Measurements from ENCODE around the gene NXPH2.
"Not testable (repeated sequence)": the region's sequence is repeated elsewhere in the genome, so short reads cannot be mapped to it uniquely, and the experiment has no call there.

NXPH2 gene

DNA sequence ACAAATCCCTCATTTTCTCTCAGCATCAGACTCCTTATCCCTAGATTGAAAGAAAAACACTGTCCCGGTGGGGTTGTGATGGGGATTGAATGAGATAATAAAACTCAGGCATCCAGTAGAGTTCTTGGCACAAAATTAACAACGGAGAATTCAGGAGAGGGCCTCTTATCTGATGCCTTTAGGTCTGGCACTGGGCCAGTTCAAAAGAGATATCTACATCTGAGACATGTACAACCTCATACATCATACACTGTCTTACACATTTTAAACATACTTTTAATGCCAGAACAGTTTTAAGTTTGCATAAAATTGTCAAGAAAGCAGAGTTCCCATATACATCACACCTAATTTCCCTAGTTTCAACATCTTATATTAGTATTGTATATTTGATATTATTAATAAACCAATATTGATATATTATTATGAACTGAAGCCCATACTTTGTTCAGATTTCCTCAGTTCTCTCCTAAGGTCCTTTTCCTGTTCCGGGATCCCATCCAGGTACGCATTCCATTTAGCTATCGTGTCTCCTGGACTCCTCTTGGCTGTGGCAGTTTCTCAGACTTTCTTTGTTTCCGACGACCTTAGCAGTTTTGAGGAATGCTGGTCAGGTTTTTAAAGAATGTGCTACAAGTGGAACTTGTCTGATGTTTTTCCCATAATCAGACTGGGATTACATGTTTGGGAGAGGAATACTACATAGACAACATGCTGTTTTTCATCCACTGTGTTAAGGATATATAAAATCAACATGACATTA is 27.8 kb downstream of the NXPH2 start:
- no peak overlapping the region for H3K27ac ChIP-seq (ENCODE audit: low read length)
- H3K4me1 ChIP-seq (ENCODE audit: control insufficient read depth in 1 of 2, insufficient read depth in 2 of 2, low read length in 2 of 2) = no peaks in the 10 kb centered on the region
- H3K4me3 ChIP-seq (ENCODE audit: low read depth in 1 of 2, low read length in 2 of 2) = no peak overlapping the region
- H3K9me3 ChIP-seq (ENCODE audit: control insufficient read depth in 1 of 2, low read length in 2 of 2) = peaks cover 0 to 2% of the 10 kb centered on the region in 2 donors
- H3K27me3 ChIP-seq (ENCODE audit: low read depth, low read length) = no peaks in the 10 kb centered on the region
- H3K36me3 ChIP-seq (ENCODE audit: control insufficient read depth in 1 of 2, insufficient read depth in 2 of 2, low read length in 2 of 2) = no peaks in the 10 kb centered on the region

DNA sequence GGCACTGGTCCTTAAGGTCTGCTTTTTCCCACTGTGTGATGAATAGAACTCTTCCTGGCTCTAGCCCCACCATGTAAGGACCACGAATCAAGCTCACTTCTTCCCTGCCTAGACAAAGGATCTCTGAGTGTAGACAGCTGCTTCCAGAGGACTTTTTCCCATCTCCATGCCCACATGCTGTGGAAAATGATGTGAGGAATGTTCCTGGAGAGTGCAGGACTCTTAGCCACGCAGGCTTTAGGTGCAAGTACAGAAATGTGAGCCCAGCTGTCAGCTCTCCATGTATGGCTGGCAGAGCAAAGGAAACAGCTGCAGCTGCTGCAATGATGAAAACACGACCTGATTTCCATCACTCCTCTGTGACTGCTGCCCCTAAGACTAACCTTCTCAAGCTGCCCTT is 35.5 kb downstream of the NXPH2 start:
- H3K9me3 ChIP-seq (ENCODE audit: control insufficient read depth in 1 of 2, low read length in 2 of 2) = no peaks in the 10 kb centered on the region
- H3K4me3 ChIP-seq (ENCODE audit: low read depth in 1 of 2, low read length in 2 of 2) = no peak overlapping the region
- no peaks in the 10 kb centered on the region for H3K27me3 ChIP-seq (ENCODE audit: low read depth, low read length)
- no peak overlapping the region for H3K27ac ChIP-seq (ENCODE audit: low read length)
- H3K4me1 ChIP-seq (ENCODE audit: control insufficient read depth in 1 of 2, insufficient read depth in 2 of 2, low read length in 2 of 2) = no peaks in the 10 kb centered on the region
- no peaks in the 10 kb centered on the region for H3K36me3 ChIP-seq (ENCODE audit: control insufficient read depth in 1 of 2, insufficient read depth in 2 of 2, low read length in 2 of 2)

DNA sequence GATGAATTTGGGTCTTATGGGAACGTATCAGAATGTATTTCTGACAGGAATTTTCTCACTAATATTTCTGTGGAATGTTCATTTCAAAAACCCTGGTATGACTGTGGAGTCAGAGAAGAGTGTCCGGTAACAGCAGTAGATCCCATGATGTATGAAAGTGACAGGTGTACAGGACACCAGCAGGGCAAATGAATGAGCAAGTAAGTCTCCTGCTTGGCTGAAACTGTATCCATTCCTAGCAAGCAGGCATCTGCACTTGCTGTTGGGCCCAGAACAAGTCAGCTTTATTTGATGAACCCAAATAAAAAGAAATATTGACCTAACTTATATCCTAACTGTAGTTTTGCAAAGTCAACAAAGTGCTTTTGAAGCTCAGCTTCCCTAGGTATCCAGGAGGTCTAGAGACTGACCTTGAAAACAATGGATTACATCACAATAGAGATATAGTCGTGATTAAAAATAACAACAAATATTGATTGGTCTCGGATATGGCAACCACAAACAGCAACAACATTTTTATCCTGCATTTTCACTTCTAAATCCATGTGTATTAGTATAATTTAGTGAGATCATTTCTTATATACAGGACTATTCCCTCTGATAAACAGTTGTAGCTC is 37.6 kb downstream of the NXPH2 start:
- H3K9me3 ChIP-seq (ENCODE audit: control insufficient read depth in 1 of 2, low read length in 2 of 2) = no peaks in the 10 kb centered on the region
- no peaks in the 10 kb centered on the region for H3K4me1 ChIP-seq (ENCODE audit: control insufficient read depth in 1 of 2, insufficient read depth in 2 of 2, low read length in 2 of 2)
- H3K4me3 ChIP-seq (ENCODE audit: low read depth in 1 of 2, low read length in 2 of 2) = no peak overlapping the region
- H3K27me3 ChIP-seq (ENCODE audit: low read depth, low read length) = no peaks in the 10 kb centered on the region
- no peaks in the 10 kb centered on the region for H3K36me3 ChIP-seq (ENCODE audit: control insufficient read depth in 1 of 2, insufficient read depth in 2 of 2, low read length in 2 of 2)
- no peak overlapping the region for H3K27ac ChIP-seq (ENCODE audit: low read length)

DNA sequence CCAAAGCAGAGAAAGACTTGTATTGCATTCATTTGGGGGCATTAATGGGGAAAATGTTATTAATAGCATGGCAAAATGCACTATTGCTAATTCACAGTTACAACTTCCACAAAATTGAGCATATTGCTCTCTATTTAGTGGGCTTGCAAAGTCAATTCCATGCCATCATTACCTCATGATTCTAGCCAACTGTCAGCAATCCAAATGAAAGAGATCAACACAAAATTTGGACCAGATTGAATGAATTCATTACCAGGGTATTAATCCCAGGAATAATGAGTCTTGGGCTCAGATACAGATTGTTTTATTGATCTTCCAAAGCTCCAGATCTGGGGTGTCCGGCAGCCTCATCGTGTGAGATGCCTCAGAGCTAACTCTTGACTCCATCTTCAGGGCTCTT is 38.3 kb downstream of the NXPH2 start:
- Histone ChIP-seq H3K4me1 (ENCODE audit: control insufficient read depth in 1 of 2, insufficient read depth in 2 of 2, low read length in 2 of 2) (no peaks in the 10 kb centered on the region), H3K27ac (ENCODE audit: low read length) (no peak overlapping the region), H3K9me3 (ENCODE audit: control insufficient read depth in 1 of 2, low read length in 2 of 2) (peaks cover 0 to under 1% of the 10 kb centered on the region in 2 donors), H3K27me3 (ENCODE audit: low read depth, low read length) (no peaks in the 10 kb centered on the region), H3K36me3 (ENCODE audit: control insufficient read depth in 1 of 2, insufficient read depth in 2 of 2, low read length in 2 of 2) (no peaks in the 10 kb centered on the region), H3K4me3 (ENCODE audit: low read depth in 1 of 2, low read length in 2 of 2) (no peak overlapping the region)

DNA sequence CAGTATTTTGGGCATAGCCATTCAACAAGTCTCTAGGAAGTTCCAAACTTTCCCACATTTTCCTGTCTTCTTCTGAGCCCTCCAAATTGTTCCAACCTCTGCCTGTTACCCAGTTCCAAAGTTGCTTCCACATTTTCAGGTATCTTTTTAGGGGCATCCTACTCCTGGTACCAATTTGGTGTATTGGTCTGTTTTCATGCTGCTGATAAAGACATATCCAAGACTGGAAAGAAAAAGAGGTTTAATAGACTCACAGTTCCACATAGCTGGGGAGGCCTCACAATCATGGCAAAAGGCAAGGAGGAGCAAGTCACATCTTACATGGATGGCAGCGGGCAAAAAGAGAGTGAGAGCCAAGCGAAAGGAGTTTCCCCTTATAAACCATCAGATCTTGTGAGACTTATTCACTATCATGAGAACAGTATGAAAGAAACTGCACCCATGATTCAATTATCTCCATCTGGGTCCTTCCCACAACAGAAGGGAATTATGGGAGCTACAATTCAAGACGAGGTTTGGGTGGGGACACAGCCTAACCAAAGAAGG is 43.1 kb downstream of the NXPH2 start:
- H3K9me3 ChIP-seq (ENCODE audit: control insufficient read depth in 1 of 2, low read length in 2 of 2); H3K4me3 ChIP-seq (ENCODE audit: low read depth in 1 of 2, low read length in 2 of 2); H3K27me3 ChIP-seq (ENCODE audit: low read depth, low read length); H3K27ac ChIP-seq (ENCODE audit: low read length); H3K36me3 ChIP-seq (ENCODE audit: control insufficient read depth in 1 of 2, insufficient read depth in 2 of 2, low read length in 2 of 2); H3K4me1 ChIP-seq (ENCODE audit: control insufficient read depth in 1 of 2, insufficient read depth in 2 of 2, low read length in 2 of 2): not testable (repeated sequence)

DNA sequence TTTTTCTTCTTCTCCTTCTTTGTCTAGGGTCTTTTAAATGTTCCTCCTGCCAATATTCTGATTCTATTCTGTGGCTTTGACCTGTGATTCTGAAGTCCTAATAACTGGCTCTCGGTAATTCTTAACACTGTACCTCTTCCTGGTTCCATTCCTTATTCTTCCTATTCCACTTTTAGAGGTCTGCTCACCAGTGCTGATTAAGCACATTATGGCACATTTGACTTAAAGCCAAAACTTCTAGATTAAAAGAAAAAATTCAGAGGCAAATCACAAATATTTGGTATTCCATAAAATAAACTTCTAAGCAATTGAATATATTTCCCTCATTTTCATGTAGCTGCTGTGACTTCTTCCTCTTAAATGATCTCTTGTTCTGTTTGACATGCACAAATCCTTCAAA is 47.5 kb downstream of the NXPH2 start:
- H3K9me3 ChIP-seq (ENCODE audit: control insufficient read depth in 1 of 2, low read length in 2 of 2) = peaks cover 0 to 9% of the 10 kb centered on the region in 2 donors
- H3K4me1 ChIP-seq (ENCODE audit: control insufficient read depth in 1 of 2, insufficient read depth in 2 of 2, low read length in 2 of 2) = no peaks in the 10 kb centered on the region
- no peaks in the 10 kb centered on the region for H3K36me3 ChIP-seq (ENCODE audit: control insufficient read depth in 1 of 2, insufficient read depth in 2 of 2, low read length in 2 of 2)
- H3K4me3 ChIP-seq (ENCODE audit: low read depth in 1 of 2, low read length in 2 of 2) = no peak overlapping the region
- H3K27ac ChIP-seq (ENCODE audit: low read length) = no peak overlapping the region
- H3K27me3 ChIP-seq (ENCODE audit: low read depth, low read length) = no peaks in the 10 kb centered on the region

DNA sequence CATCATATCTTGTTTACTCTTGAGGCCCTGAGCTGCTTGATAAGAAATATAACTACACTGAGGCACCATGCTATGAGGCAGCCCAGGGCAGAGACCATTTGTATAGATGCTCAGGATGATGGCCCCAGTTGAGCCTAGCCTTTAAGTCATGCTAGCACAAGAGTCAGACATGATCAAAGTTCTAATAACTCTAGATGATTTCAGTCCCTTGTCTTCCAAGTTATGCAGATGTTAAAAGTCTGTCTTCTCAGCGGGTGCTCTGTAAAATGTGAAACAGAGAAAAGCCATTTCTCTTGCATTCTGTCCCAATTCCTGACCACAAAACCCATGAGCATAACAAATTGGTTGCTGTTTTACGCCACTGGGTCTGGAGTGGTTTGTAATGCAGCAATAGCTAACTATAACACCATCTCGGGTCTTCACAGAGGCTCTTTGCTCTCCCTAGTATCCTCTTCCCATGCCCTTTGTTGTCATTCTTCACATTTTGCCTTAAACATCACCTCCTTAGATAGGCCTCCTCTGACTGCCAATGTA is 49.6 kb downstream of the NXPH2 start:
- no peak overlapping the region for H3K4me3 ChIP-seq (ENCODE audit: low read depth in 1 of 2, low read length in 2 of 2)
- no peak overlapping the region for H3K27ac ChIP-seq (ENCODE audit: low read length)
- no peaks in the 10 kb centered on the region for H3K9me3 ChIP-seq (ENCODE audit: control insufficient read depth in 1 of 2, low read length in 2 of 2)
- H3K36me3 ChIP-seq (ENCODE audit: control insufficient read depth in 1 of 2, insufficient read depth in 2 of 2, low read length in 2 of 2) = no peaks in the 10 kb centered on the region
- H3K27me3 ChIP-seq (ENCODE audit: low read depth, low read length) = no peaks in the 10 kb centered on the region
- no peaks in the 10 kb centered on the region for H3K4me1 ChIP-seq (ENCODE audit: control insufficient read depth in 1 of 2, insufficient read depth in 2 of 2, low read length in 2 of 2)

DNA sequence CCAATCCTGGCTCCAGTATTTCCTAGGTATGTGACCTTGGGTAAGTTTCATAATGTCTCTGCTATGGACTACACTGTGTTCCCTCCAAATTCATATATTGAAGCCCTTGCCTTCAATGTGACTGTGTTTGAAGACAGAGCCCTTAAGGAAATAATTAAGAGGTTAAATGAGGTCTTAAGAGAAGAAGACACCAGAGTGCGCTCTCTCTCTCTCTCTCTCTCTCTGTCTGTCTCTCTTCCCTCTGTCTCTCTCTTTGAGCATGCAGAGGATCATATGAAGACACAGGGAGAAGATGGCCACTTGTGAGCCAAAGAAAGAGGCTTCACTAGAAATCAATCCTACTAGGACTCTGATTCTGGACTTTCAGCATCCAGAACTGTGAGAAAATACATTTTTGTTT is 52.2 kb downstream of the NXPH2 start:
- Histone ChIP-seq H3K9me3 (ENCODE audit: control insufficient read depth in 1 of 2, low read length in 2 of 2) (no peaks in the 10 kb centered on the region), H3K36me3 (ENCODE audit: control insufficient read depth in 1 of 2, insufficient read depth in 2 of 2, low read length in 2 of 2) (no peaks in the 10 kb centered on the region)

DNA sequence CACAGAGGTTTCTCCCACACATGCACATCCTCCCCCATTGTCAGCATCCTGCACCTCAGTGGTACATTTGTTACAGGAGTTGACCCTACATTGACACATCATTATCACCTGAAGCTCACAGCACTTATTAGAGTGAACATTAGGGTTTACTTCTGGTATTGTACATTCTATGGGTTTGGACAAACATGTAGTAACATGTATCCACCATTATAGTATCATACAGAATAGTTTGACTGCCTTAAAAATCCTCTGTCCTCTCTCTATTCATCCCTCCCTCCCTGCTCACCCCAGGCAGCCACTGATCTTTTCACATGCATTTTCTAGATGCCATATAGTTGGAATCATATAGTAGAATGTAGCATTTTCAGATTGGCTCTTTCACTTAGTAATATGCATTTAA is 53.5 kb downstream of the NXPH2 start:
- H3K36me3 ChIP-seq (ENCODE audit: control insufficient read depth in 1 of 2, insufficient read depth in 2 of 2, low read length in 2 of 2) = no peaks in the 10 kb centered on the region
- no peak overlapping the region for H3K4me3 ChIP-seq (ENCODE audit: low read depth in 1 of 2, low read length in 2 of 2)
- H3K27me3 ChIP-seq (ENCODE audit: low read depth, low read length) = no peaks in the 10 kb centered on the region
- H3K9me3 ChIP-seq (ENCODE audit: control insufficient read depth in 1 of 2, low read length in 2 of 2) = no peaks in the 10 kb centered on the region
- H3K4me1 ChIP-seq (ENCODE audit: control insufficient read depth in 1 of 2, insufficient read depth in 2 of 2, low read length in 2 of 2) = no peaks in the 10 kb centered on the region
- no peak overlapping the region for H3K27ac ChIP-seq (ENCODE audit: low read length)

More for the DNA sequence above, 52.2 kb downstream of the NXPH2 start:
- H3K27ac ChIP-seq (ENCODE audit: low read length) = no peak overlapping the region
- H3K27me3 ChIP-seq (ENCODE audit: low read depth, low read length) = no peaks in the 10 kb centered on the region
- H3K4me1 ChIP-seq (ENCODE audit: control insufficient read depth in 1 of 2, insufficient read depth in 2 of 2, low read length in 2 of 2) = no peaks in the 10 kb centered on the region
- no peak overlapping the region for H3K4me3 ChIP-seq (ENCODE audit: low read depth in 1 of 2, low read length in 2 of 2)

DNA sequence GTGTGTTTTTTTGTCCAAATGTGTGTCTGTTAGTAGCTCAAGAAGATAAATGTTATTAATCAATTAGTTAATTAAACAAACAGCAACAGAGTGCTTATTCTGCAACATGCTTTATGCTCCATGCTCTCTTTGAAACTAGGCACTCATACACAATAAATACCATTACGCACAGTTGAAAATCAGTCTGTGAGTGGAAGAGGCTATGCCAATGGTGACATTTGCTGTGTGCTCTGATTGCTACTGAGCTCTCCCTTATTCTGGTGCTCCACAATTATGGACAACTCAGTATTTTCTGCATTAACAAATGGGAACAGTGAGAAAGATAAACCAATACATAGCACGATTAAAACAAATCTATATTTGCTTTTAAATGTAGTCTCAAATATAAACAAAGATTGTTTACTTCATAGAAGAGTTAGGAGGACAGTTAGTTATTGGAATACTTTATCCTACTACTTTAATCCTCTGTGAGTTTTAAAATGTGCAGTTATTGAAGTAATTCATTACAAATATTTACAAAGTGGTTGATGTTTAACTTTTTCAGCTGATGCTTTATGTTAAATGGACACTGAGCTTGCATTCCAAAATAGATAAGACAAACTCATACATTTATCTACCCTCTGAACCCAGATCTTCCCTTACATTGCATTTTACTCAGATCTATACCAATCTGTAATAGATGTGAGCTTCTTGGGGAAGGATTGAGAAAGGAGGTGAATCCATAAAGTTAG is 55.3 kb downstream of the NXPH2 start:
- Histone ChIP-seq H3K36me3 (ENCODE audit: control insufficient read depth in 1 of 2, insufficient read depth in 2 of 2, low read length in 2 of 2) (no peaks in the 10 kb centered on the region), H3K27me3 (ENCODE audit: low read depth, low read length) (no peaks in the 10 kb centered on the region)

DNA sequence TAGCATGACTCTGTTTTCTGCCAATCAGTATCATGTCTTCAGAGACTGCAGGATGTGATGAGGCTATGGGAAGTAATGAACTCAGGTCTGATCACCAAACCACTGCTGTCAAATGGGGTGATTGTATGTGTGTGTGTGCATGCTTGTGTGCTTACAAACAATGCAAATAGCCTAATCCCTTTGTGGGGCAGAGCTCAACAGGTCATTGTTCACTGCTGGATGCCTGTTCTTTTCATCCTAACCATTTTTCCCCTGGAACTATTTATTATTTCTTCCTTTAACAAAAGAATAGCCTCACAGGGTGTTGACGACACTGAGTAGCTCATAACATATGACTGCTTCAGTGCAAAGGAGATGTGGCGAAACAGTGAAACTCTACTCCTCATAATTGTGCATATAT is 55.9 kb downstream of the NXPH2 start:
- no peaks in the 10 kb centered on the region for H3K9me3 ChIP-seq (ENCODE audit: control insufficient read depth in 1 of 2, low read length in 2 of 2)
- H3K4me1 ChIP-seq (ENCODE audit: control insufficient read depth in 1 of 2, insufficient read depth in 2 of 2, low read length in 2 of 2) = no peaks in the 10 kb centered on the region
- no peak overlapping the region for H3K4me3 ChIP-seq (ENCODE audit: low read depth in 1 of 2, low read length in 2 of 2)
- H3K36me3 ChIP-seq (ENCODE audit: control insufficient read depth in 1 of 2, insufficient read depth in 2 of 2, low read length in 2 of 2) = no peaks in the 10 kb centered on the region
- H3K27me3 ChIP-seq (ENCODE audit: low read depth, low read length) = no peaks in the 10 kb centered on the region
- H3K27ac ChIP-seq (ENCODE audit: low read length) = no peak overlapping the region

More for the DNA sequence above, 55.3 kb downstream of the NXPH2 start:
- H3K4me3 ChIP-seq (ENCODE audit: low read depth in 1 of 2, low read length in 2 of 2) = no peak overlapping the region
- H3K4me1 ChIP-seq (ENCODE audit: control insufficient read depth in 1 of 2, insufficient read depth in 2 of 2, low read length in 2 of 2) = no peaks in the 10 kb centered on the region
- H3K27ac ChIP-seq (ENCODE audit: low read length) = no peak overlapping the region
- H3K9me3 ChIP-seq (ENCODE audit: control insufficient read depth in 1 of 2, low read length in 2 of 2) = no peaks in the 10 kb centered on the region
